ENCODE data around the gene GDPD4.
A peak's percentile ranks its signal among the peaks of the same experiment; 100 is the strongest.

The GDPD4 gene

GRCh38 chr11:77193167-77193566 is 108.3 kb downstream of the GDPD4 start (continued):
- no peak for TF ChIP-seq SALL2 (tag by site-specific recombination; IDR thresholded peaks at IDR 0.05; ENCODE audit: borderline replicate concordance)
- no peak for TF ChIP-seq SETDB1 (IDR thresholded peaks at IDR 0.05; ENCODE audit: insufficient read length, low read length)
- TF ChIP-seq ZNF169 (tag by site-specific recombination; IDR thresholded peaks at IDR 0.05), result 0 out of 2 replicates have a peak, but pooled peaks have one; percentile 55
- TF ChIP-seq SP2 (tag by site-specific recombination; IDR thresholded peaks at IDR 0.05), result no peak
- TF ChIP-seq ZNF580 (tag by site-specific recombination; IDR thresholded peaks at IDR 0.05), result 0 out of 2 replicates have a peak, but pooled peaks have one; percentile 16

GRCh38 chr11:77191823-77192495 is 109.5 kb downstream of the GDPD4 start:
- H3K4me3 ChIP-seq (ENCODE audit: low read depth, low read length), result peak overlapping the region; percentile 39
- H3K4me1 ChIP-seq (ENCODE audit: control insufficient read depth, insufficient read depth, low read length), result no peaks in the 10 kb centered on the region
- no peaks in the 10 kb centered on the region for H3K36me3 ChIP-seq (ENCODE audit: control insufficient read depth in 2 of 2, insufficient read depth in 1 of 2, low read length in 2 of 2)
- no peak overlapping the region for H3K27ac ChIP-seq (ENCODE audit: extremely low read depth, low read depth, low read length)
- no peaks in the 10 kb centered on the region for H3K9me3 ChIP-seq (ENCODE audit: control insufficient read depth, insufficient read depth, low read depth, low read length)
- POLR2A ChIA-PET, result no interaction called here
- CTCF ChIA-PET, result interaction anchor here (0.6 to 2.1 kb wide), 21 partner anchors 9 to 1207 kb away, joined by 3 to 11 read pairs (median 4); partner anchors contain the start of gene MYO7A
- TF ChIP-seq ZNF274 (IDR thresholded peaks at IDR 0.05; ENCODE audit: low read length) (no peak), ZNF274 (tag by site-specific recombination; IDR thresholded peaks at IDR 0.05; ENCODE audit: borderline replicate concordance) (no peak), HIC1 (tag by site-specific recombination; IDR thresholded peaks at IDR 0.05) (peak; percentile 92), ZNF26 (tag by site-specific recombination; IDR thresholded peaks at IDR 0.05) (no peak), ZNF549 (tag by site-specific recombination; IDR thresholded peaks at IDR 0.05) (no peak), GLIS1 (tag by site-specific recombination; IDR thresholded peaks at IDR 0.05) (peak; percentile 39), ZNF585B (tag by site-specific recombination; IDR thresholded peaks at IDR 0.05) (no peak), ZNF324 (tag by site-specific recombination; IDR thresholded peaks at IDR 0.05) (no peak), ZNF670 (tag by site-specific recombination; IDR thresholded peaks at IDR 0.05; ENCODE audit: low read depth) (no peak), WT1 (tag by site-specific recombination; IDR thresholded peaks at IDR 0.05) (peak; percentile 32; the same call in 1 of the 2 replicates), ELK4 (IDR thresholded peaks at IDR 0.05; ENCODE audit: borderline replicate concordance, low read depth, low read length) (no peak), ZNF341 (tag by site-specific recombination; IDR thresholded peaks at IDR 0.05; ENCODE audit: low read depth) (peak; percentile 89), ZNF366 (tag by site-specific recombination; conservative IDR thresholded peaks at IDR 0.05) (no peak), ZNF792 (tag by site-specific recombination; IDR thresholded peaks at IDR 0.05) (no peak), ZNF843 (tag by site-specific recombination; IDR thresholded peaks at IDR 0.05) (no peak), ZNF513 (tag by site-specific recombination; IDR thresholded peaks at IDR 0.05) (no peak), ZNF629 (tag by site-specific recombination; IDR thresholded peaks at IDR 0.05) (peak; percentile 85), ZNF362 (tag by site-specific recombination; IDR thresholded peaks at IDR 0.05) (no peak), BCL11A (tag by site-specific recombination; IDR thresholded peaks at IDR 0.05; ENCODE audit: low read depth) (no peak), ZNF18 (tag by site-specific recombination; IDR thresholded peaks at IDR 0.05) (no peak)

All from HEK293 (cell line).